ENCODE data around the gene NOL9.

Gene NOL9

GRCh38 chr1:6489383-6489765 lies 64.9 kb downstream of the NOL9 start:
- DNase-seq: no peak

GRCh38 chr1:6488602-6489382 lies 65.5 kb downstream of the NOL9 start:
- no peak for DNase-seq

GRCh38 chr1:6487804-6488484 lies 66.4 kb downstream of the NOL9 start:
- DNase-seq: no peak

GRCh38 chr1:6486433-6487011 lies 67.8 kb downstream of the NOL9 start:
- DNase-seq: peak; percentile 74

DNA sequence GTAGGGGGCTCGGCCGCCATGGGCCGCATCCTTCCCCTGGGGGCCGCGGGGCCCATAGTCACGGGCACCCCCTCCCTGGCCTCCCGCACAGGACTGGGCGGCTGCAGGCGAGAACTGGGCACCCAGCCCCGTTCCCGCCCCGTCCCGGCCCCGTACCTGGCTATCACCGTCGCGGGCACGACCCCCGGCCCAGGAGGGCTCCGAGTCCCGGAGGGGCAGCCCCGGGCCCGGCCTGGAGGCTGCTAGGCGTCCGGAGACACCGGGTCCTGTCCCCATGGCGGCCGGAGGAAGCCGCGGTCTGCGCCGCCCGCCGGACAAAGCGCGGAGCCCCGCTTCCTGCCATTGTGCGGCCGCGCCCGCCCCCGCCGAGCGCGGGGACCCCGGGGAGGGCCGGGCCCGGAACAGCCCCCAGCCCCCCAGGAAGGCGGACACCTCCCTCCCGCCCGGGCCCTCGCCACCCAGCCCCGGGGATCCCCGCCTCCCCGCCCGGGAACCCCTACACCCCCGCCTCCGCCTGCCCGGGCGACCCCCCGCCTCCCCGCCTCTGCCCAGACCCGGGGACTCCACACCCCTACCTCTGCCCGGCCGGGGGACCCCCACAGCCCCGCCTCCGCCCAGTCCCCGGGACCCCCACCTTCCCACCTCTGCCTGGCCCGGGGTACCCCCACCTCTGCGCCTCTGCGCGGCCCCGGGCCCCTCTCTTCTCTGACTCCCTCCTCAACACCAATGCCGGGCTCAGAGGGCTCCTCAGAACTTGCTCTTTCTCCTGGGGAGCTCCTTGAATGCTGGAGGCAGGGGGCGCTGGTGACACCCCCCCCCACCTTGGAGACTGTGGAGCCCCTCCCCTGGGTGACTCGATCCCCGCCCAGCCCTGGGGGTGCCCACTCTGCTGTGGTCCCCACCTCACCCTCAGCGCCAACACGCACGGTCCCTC lies 68.9 kb downstream of the NOL9 start:
- no peak for DNase-seq

DNA sequence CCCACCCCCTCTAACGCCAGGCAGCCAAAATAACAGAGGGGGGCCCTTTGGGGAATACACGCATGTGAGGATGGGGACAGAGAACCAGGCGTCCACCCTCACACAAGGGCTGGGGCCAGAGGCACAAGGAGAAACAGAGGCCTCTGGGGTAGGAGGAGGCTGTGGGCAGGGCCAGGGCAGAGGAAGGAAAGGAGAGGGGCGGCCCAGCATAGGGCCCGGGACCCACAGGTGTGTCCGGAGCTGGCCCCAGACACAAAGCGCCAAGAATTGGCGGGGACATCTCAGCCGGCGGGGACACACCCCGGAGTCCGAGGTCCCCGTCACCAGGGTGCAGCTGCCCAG lies 69.5 kb downstream of the NOL9 start:
- peak; percentile 72 for DNase-seq

GRCh38 chr1:6483761-6484117 lies 70.6 kb downstream of the NOL9 start:
- no peak for DNase-seq

DNA sequence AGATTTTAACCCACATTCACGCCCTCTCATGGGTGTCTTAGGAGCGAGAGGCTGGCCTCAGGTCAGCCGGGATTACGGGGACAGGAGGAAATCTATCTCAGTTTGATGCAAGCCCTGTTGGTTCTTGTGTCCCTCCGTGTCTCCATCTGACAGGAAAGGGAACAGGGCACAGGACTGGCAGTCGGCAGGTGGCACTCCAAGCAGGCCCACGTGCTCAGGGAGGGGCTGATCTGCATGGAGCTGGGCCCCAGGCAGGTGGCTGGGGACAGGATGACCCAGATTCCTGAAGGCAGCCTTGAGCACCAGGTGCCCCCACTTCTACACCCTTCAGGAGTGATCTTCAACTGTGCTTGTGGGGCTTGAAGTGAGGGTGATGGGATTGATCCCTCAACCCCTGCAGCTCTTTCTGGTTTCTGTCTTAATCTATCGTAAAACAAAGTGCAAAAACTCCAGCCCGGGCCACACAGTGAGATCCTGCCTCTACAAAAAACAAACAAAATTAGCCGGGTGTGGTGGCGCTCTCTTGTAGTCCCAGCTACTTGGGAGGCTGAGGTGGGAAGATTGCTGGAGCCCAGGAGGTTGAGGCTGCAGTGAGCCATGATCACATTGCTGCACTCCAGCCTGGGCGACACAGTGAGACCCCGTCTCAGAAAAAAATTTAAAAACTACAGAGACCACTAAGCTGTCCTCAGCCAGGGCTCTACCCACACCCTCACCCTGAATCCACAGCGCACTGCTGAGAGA lies 71.1 kb downstream of the NOL9 start:
- no peak for DNase-seq

DNA sequence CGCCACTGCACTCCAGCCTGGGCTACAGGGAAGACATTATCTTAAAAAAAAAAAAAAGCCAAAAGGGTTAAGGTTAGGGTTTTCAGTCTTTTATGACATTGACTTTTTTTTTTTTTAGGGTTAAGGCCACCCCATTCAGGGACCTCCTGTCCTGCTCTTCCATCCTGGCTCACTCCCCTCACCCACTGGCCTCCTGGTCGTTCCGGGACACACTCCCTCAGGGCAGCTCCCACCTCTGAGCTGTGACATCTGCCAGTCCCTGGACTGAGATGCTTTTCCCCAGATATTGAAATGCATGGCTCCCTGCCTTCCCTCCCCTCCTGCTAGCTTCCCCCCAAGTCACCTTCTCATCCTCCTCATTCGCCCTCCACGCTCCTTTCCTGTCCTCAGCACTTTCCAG lies 72.5 kb downstream of the NOL9 start:
- DNase-seq: no peak

GRCh38 chr1:6477039-6477820 lies 77.1 kb downstream of the NOL9 start:
- peak; percentile 63 for DNase-seq

GRCh38 chr1:6476483-6476882 lies 77.8 kb downstream of the NOL9 start:
- no peak for DNase-seq

DNA sequence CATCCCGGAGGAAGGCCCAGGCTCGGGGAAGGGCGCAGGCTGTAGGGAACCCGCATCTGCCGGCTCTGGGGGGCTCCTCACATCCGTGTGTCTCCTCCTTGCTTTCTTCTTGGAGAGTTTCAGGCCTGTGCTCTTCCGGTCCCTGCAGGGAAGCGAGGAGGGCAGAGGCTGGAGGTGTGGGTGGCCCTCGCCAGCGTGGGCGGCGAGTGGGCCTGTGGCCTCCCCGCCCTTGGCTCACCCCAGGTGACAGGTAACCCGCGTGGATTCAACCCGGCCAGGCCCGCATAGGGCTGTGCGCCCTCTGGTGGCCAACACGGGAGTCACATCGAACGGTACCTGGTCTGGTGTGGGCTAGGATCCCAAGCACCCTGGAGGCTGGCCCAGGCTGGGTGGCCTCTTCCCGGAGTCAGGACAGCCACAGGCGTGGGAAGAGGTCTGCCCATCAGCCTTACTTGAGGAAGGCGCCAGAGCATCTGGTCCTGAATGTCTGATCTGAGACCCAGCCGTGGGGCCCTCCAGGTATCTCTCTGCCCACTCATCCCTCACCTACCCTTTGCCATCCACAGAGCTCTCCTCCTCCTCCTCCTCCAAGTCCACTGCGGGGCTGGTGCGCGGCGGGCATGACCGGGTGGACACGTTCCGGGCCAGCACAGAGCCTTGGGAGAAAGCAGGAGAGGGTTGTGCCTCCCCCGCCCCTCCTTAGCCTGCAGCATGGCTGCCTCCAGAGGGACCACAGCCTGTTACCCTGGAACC lies 78.8 kb downstream of the NOL9 start:
- peak; percentile 75 for DNase-seq

GRCh38 chr1:6474815-6475282 lies 79.5 kb downstream of the NOL9 start:
- DNase-seq: no peak

- DNase-seq: no peak
Measured at GRCh38 chr1:6473974-6474814, 80.1 kb downstream of the NOL9 start.

DNA sequence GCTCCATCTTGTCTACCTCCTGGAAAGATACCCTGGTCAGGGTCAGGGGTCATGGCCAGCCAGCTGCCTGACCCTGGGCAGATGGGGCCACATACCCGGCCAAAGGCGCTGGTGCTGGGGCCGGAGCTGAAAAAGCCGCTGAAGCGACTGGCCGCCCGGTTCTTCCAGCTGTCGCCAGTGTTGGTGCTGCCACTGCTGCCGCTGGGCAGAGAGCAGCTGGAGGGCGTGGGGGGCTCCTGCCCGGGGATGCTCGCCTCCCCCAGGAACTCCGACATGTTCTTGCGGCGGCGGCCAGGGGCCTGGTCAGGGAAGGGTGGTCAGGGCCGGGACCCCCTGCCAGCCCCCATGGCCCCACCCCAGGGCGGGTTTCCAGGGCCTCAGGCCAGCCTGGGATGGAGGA lies 81.2 kb downstream of the NOL9 start:
- no peak for DNase-seq

GRCh38 chr1:6472391-6472790 lies 81.9 kb downstream of the NOL9 start:
- no peak for DNase-seq

DNA sequence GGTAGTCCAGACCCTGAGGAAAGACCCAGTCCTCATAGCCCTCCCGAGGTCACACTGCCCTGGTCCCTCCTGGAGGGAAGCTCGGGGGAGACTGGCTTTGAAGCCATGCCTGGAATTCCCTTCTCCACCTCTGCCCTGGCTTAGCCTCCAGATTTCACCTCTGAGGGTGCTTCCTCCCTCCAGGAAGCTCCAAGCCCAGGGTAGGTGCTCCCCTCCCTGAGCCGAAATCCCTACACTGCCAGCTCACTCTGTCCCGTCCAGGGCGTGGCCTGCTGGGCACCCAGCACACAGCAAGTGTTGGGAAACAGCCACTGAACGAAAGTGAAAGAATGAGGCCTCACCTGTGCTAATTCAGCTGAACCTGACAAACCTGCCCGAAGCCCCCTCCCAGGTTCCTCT lies 82.3 kb downstream of the NOL9 start:
- no peak for DNase-seq
